GM19025 (cell line): ENCODE measurements around the gene PARD3.

Source experiments
- ATAC-seq: cut with Tn5 transposase; IDR thresholded peaks from one replicate; pipeline ENCODE4 v1.9.1; 2021; ENCODE audit warnings: mild to moderate bottlenecking, low read depth, moderate library complexity; ENCODE audit not compliant: unreplicated experiment

PARD3 gene

GRCh38 chr10:34635111-34635510 is 180.0 kb downstream of the PARD3 start:
- no peak for ATAC-seq

- ATAC-seq = no peak
Observed at GRCh38 chr10:34633374-34633773, 181.7 kb downstream of the PARD3 start.

- ATAC-seq = no peak
Observed at GRCh38 chr10:34629084-34629483, 186.0 kb downstream of the PARD3 start.

- ATAC-seq = no peak
Observed at GRCh38 chr10:34628174-34628796, 186.8 kb downstream of the PARD3 start.

DNA sequence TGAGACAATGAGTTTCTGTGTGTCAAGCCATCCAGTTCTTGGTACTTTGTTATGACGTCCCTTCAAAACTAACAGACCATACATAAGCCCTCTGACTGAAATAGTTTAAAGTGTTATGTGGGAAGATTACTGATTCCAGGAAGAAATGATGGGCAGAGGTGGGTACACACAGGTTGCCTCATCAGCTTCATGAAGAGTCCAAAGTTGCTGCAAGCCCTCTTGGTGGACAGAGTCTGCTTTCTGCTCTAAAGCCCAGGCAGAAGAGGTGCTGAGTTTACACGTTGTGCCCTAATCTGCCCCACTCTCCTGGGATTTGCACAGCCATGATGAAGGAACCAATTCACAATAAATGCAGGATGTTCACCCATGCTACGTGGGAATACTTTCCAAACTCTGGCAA is 187.4 kb downstream of the PARD3 start:
- peak; percentile 14 for ATAC-seq

- ATAC-seq = peak; percentile 42
Observed at GRCh38 chr10:34627331-34627730, 187.8 kb downstream of the PARD3 start.

- no peak for ATAC-seq
Observed at GRCh38 chr10:34626158-34626880, 188.8 kb downstream of the PARD3 start.

DNA sequence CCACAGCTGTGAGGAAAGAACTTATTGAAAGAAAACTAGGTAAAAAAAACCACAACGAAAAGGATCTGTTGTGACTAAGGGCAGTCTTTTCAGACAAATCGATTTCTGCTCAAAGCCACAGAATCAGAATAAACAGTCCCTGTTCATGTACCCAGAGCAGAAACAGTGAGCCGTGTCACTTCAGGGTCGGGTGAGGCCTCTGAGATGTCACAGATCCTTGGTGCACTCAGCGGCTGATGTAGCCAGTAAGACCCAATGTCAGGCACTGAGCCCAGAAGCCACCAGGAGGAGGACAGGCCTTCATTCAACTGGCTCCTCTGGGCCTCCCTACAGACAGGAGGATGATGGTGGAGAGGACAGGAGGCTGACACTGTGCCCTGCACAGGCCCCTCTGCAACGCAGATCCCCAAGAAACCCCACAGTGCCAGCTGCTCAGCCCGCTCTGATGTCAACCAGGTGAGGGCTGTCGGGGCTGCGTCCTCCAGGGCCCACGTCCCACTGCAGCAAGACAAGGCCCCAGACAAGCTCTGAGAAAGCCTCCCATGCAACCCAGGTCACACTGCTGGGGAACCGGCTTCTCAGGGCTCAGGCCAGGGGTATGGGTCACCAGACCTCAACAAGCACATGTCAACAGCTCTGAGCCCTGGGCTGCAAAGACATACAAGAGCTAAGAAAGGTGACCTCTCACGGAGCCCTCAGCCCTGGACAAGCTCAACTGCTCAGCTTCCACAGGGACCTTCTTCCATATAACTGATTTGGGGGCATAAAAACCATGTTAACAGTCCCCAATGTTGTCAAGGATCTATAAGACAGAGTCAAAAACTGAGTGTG is 190.6 kb downstream of the PARD3 start:
- ATAC-seq = no peak

GRCh38 chr10:34622945-34623344 is 192.2 kb downstream of the PARD3 start:
- no peak for ATAC-seq

DNA sequence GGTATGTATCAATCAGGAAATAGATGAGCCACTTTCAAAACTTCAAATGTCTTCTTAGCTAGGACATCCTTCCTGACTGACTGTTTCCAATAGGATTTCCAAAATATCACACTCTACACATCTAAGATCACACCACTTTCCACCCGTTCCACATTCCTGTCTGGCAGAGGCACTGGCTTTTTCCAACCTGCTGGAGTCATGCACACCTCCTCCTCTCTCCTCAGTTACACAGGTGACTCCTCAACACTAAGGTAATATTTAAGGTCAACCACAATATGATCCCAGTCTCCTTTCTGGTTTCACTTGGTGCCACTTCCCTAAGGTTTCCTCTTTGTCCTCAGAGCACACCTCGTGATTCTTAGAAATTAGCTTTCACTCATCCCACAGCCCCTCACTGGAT is 196.5 kb downstream of the PARD3 start:
- no peak for ATAC-seq

DNA sequence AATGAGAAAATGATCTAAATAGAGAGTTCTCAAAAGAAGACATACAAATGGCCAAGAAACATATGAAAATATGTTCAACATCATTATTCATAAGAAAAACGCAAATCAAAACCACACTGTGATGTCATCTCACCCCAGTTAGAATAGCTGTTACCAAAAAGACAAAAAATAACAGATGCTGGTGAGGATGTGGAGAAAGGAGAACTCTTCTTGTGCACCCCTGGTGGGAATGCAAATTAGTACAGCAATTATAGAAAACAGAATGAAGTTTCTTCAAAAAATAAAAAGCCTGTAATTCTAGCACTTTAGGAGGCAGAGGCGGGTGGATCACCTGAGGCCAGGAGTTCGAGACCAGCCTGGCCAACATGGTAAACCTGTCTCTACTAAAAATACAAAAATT is 199.3 kb downstream of the PARD3 start:
- ATAC-seq = peak; percentile 65

- ATAC-seq = no peak
Observed at GRCh38 chr10:34613491-34613890, 201.6 kb downstream of the PARD3 start.

- ATAC-seq = no peak
Observed at GRCh38 chr10:34612938-34613337, 202.2 kb downstream of the PARD3 start.

DNA sequence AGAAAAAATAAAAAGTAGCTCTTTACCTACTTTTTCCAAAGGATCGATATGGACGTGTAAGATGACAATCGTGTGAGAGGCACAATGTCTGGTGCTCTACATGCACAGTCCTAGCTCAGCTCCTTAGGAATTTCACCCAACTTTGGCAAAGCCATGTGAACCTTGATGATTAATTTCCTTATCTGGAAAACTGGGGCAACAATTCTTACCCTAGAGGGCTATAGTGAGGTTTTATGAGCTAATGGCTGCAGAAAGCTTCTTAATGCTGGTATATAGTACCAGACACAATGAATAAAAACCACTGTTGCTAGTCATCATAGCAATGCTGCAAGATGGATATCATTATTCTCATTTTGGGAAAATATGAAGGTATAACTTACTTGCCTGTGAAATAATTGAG is 202.7 kb downstream of the PARD3 start:
- ATAC-seq = no peak

GRCh38 chr10:34609287-34609940 is 205.7 kb downstream of the PARD3 start:
- no peak for ATAC-seq

DNA sequence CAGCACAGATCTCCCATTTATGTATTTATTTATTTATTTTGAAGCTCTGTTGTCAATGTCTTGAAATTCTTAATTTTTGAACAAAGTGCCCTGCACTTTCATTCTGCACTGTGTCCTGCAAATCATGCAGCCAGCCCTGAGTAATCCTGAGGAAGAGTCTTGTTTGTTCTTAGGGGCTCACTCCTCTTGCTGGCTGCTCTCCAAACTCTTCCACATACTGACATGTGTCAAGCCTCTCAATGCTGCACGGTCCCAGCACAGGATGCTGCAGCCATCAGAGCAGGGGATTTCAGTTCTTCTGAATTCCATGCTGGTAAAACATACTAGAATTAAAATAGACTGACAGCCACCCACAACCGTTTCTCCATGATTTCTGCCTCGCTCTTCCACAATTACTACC is 207.2 kb downstream of the PARD3 start:
- no peak for ATAC-seq

GRCh38 chr10:34606890-34607289 is 208.2 kb downstream of the PARD3 start:
- no peak for ATAC-seq

DNA sequence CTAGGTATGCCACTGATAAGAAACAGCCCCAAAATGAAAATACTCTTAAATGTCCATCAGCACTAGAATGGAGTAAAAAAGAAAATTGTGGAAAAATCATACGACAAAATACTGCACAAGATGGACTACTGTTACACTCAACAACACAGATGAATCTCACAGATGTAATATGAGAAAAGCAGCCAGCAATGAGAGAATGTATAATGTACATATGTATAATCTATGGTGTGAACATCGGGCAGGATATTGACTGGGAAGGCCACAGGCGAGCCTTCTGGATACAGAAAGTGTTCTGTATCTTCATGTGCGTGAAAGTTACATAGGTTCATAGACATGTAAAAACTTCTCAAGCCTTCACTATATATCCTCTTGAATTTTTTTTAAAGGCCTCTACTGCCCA is 212.6 kb downstream of the PARD3 start:
- no peak for ATAC-seq

DNA sequence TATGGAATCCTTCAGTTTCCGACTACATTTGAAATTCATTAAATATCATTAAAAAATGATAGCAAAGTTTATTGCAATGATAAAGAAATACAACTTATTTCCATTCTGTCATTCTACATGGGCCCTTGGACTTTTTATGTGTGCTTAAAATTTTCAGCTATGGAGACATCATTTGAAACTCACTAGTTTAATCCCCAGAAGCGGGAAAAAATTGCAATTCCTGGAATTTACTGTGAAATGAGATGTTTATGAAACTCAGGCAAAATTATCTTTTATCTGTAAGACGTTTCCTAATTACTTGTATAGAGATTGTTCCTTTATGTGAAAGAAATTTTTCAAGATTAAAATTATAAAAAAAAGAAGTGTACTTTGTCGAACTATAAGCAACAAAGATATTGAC is 213.4 kb downstream of the PARD3 start:
- no peak for ATAC-seq

GRCh38 chr10:34599026-34599795 is 215.9 kb downstream of the PARD3 start:
- no peak for ATAC-seq
